ENCODE measurements around the gene WASF2. TPM values are rescaled to one million over a fixed set of nuclear protein-coding genes. Genes with fewer than 3 reads are reported as not detected.
A peak's percentile ranks its signal among the peaks of the same experiment; 100 is the strongest.

WASF2 gene
- total RNA-seq, 1 donor from 2014 or later = 58.9 TPM

GRCh38 chr1:27363766-27364695 is 125.9 kb downstream of the WASF2 start:
- no peaks in the 10 kb centered on the region for H3K9me3 ChIP-seq
- peak overlapping the region; percentile 99 for H3K27ac ChIP-seq
- H3K4me3 ChIP-seq = no peak overlapping the region
- H3K36me3 ChIP-seq = peaks cover 0 to 53% of the 10 kb centered on the region in 2 donors
- TF ChIP-seq POLR2AphosphoS5 (IDR thresholded peaks at IDR 0.05; ENCODE audit: insufficient read depth in 1 of 2, low read depth in 1 of 2) (no peak), CTCF (IDR thresholded peaks at IDR 0.05) (no peak), POLR2A (IDR thresholded peaks at IDR 0.05) (no peak)
- intact Hi-C loops (cut with DNase I) = no loop called here
- H3K27me3 ChIP-seq = no peaks in the 10 kb centered on the region
- peaks cover 44% of the 10 kb centered on the region for H3K4me1 ChIP-seq
- DNase-seq (ENCODE audit: extremely low spot score in 2 of 2) = no peak

GRCh38 chr1:27361553-27361952 is 128.4 kb downstream of the WASF2 start:
- Histone ChIP-seq H3K9me3 (no peaks in the 10 kb centered on the region), H3K27me3 (no peaks in the 10 kb centered on the region), H3K36me3 (peaks cover 0 to 72% of the 10 kb centered on the region in 2 donors), H3K27ac (no peak overlapping the region), H3K4me3 (no peak overlapping the region), H3K4me1 (peaks cover 35% of the 10 kb centered on the region)
- intact Hi-C loops (cut with DNase I) = no loop called here
- TF ChIP-seq POLR2AphosphoS5 (IDR thresholded peaks at IDR 0.05; ENCODE audit: insufficient read depth in 1 of 2, low read depth in 1 of 2) (no peak), CTCF (IDR thresholded peaks at IDR 0.05) (no peak), POLR2A (IDR thresholded peaks at IDR 0.05) (no peak)
- no peak for DNase-seq (ENCODE audit: extremely low spot score in 2 of 2)

- H3K27ac ChIP-seq = no peak overlapping the region
- no peak overlapping the region for H3K4me3 ChIP-seq
- no peaks in the 10 kb centered on the region for H3K27me3 ChIP-seq
- H3K9me3 ChIP-seq = no peaks in the 10 kb centered on the region
- peaks cover 35% of the 10 kb centered on the region for H3K4me1 ChIP-seq
- no peak for DNase-seq (ENCODE audit: extremely low spot score in 2 of 2)
- TF ChIP-seq POLR2A (IDR thresholded peaks at IDR 0.05) = no peak
- peaks cover 0 to 77% of the 10 kb centered on the region in 2 donors for H3K36me3 ChIP-seq
- intact Hi-C loops (cut with DNase I) = no loop called here
Measured at GRCh38 chr1:27361044-27361402, 128.9 kb downstream of the WASF2 start.

GRCh38 chr1:27360159-27361043 is 129.6 kb downstream of the WASF2 start:
- intact Hi-C loops (cut with DNase I) = no loop called here
- no peak for DNase-seq (ENCODE audit: extremely low spot score in 2 of 2)
- TF ChIP-seq POLR2AphosphoS5 (IDR thresholded peaks at IDR 0.05; ENCODE audit: insufficient read depth in 1 of 2, low read depth in 1 of 2) = no peak
- no peak for TF ChIP-seq POLR2A (IDR thresholded peaks at IDR 0.05)
- TF ChIP-seq CTCF (IDR thresholded peaks at IDR 0.05) = no peak
- Histone ChIP-seq H3K9me3 (no peaks in the 10 kb centered on the region), H3K4me1 (peaks cover 35% of the 10 kb centered on the region), H3K27ac (no peak overlapping the region), H3K36me3 (peaks cover 0 to 83% of the 10 kb centered on the region in 2 donors), H3K4me3 (peak overlapping the region in 1 of 2 donors; percentile 12), H3K27me3 (no peaks in the 10 kb centered on the region)

GRCh38 chr1:27359822-27360158 is 130.2 kb downstream of the WASF2 start:
- Histone ChIP-seq H3K36me3 (peaks cover 0 to 89% of the 10 kb centered on the region in 2 donors), H3K4me3 (no peak overlapping the region), H3K27ac (no peak overlapping the region), H3K4me1 (peaks cover 29% of the 10 kb centered on the region), H3K9me3 (no peaks in the 10 kb centered on the region), H3K27me3 (no peaks in the 10 kb centered on the region)
- intact Hi-C loops (cut with DNase I) = no loop called here
- DNase-seq (ENCODE audit: extremely low spot score in 2 of 2) = no peak
- TF ChIP-seq POLR2A (IDR thresholded peaks at IDR 0.05) = no peak
- TF ChIP-seq POLR2AphosphoS5 (IDR thresholded peaks at IDR 0.05; ENCODE audit: insufficient read depth in 1 of 2, low read depth in 1 of 2) = no peak
- no peak for TF ChIP-seq CTCF (IDR thresholded peaks at IDR 0.05)

All from vagina (tissue), 2 donors.